ENCODE data around the gene RABGAP1L. TPM values are rescaled to one million over a fixed set of nuclear protein-coding genes. Genes with fewer than 3 reads are reported as not detected.

RABGAP1L gene
- total RNA-seq, 6 experiments from 2014 or later = 11.7 to 23.1 (median 18.5) TPM

- no peak for TF ChIP-seq POLR2A (IDR thresholded peaks at IDR 0.05)
- TF ChIP-seq CTCF (IDR thresholded peaks at IDR 0.05) = peak; percentile 59 to 66 (median 62)
- no peaks in the 10 kb centered on the region for H3K36me3 ChIP-seq
- intact Hi-C loops (cut with DNase I) = loop anchor here in 1 of 2 donors (10.0 kb wide), 1 partner anchor 487 kb away; no protein-coding TSS in a partner anchor
- H3K4me1 ChIP-seq = no peaks in the 10 kb centered on the region
- H3K27ac ChIP-seq = no peak overlapping the region
- peak; percentile 72 to 84 (median 81) for ATAC-seq
- no peaks in the 10 kb centered on the region for H3K27me3 ChIP-seq
- no peaks in the 10 kb centered on the region for H3K9me3 ChIP-seq
- peak in 1 of 3 donors; percentile 49 for DNase-seq
- H3K4me3 ChIP-seq = no peak overlapping the region
- 18% methylated on average over 1 of the region's 1 CpG for WGBS (ENCODE audit: insufficient coverage, low coverage, low lambda C conversion rate, missing lambda C conversion rate)
Measured at GRCh38 chr1:174258148-174258550, 98.8 kb downstream of the RABGAP1L start.

GRCh38 chr1:174262349-174263241, 103.3 kb downstream of the RABGAP1L start:
- Histone ChIP-seq H3K4me1 (peaks cover 0 to 20% (median 0%) of the 10 kb centered on the region in 4 donors), H3K27ac (no peak overlapping the region), H3K9me3 (no peaks in the 10 kb centered on the region), H3K36me3 (no peaks in the 10 kb centered on the region), H3K4me3 (no peak overlapping the region), H3K27me3 (no peaks in the 10 kb centered on the region)
- no peak for DNase-seq
- WGBS (ENCODE audit: insufficient coverage, low coverage, low lambda C conversion rate, missing lambda C conversion rate) = 25% methylated on average over 2 of the region's 3 CpGs
- ATAC-seq = peak; percentile 66 to 73 (median 70)
- intact Hi-C loops (cut with DNase I) = no loop called here
- TF ChIP-seq POLR2A (IDR thresholded peaks at IDR 0.05) (no peak), CTCF (IDR thresholded peaks at IDR 0.05) (peak; percentile 68 to 78 (median 69))

- no peak overlapping the region for H3K4me3 ChIP-seq
- H3K27ac ChIP-seq = no peak overlapping the region
- H3K9me3 ChIP-seq = no peaks in the 10 kb centered on the region
- intact Hi-C loops (cut with DNase I) = no loop called here
- peaks cover 0 to 36% (median 4%) of the 10 kb centered on the region in 4 donors for H3K4me1 ChIP-seq
- no peaks in the 10 kb centered on the region for H3K27me3 ChIP-seq
- TF ChIP-seq CTCF (IDR thresholded peaks at IDR 0.05) = no peak
- TF ChIP-seq POLR2A (IDR thresholded peaks at IDR 0.05) = no peak
- no peaks in the 10 kb centered on the region for H3K36me3 ChIP-seq
- DNase-seq = no peak
- no peak for ATAC-seq
Measured at GRCh38 chr1:174265282-174265681, 106.0 kb downstream of the RABGAP1L start.

GRCh38 chr1:174266476-174266875, 107.2 kb downstream of the RABGAP1L start:
- Histone ChIP-seq H3K27me3 (no peaks in the 10 kb centered on the region), H3K4me1 (peaks cover 0 to 44% (median 5%) of the 10 kb centered on the region in 4 donors), H3K27ac (peak overlapping the region in 1 of 3 donors; percentile 39), H3K9me3 (no peaks in the 10 kb centered on the region), H3K4me3 (no peak overlapping the region), H3K36me3 (no peaks in the 10 kb centered on the region)
- ATAC-seq (no peak), DNase-seq (no peak)
- intact Hi-C loops (cut with DNase I) = no loop called here
- 100% methylated on average over 2 of the region's 2 CpGs for WGBS (ENCODE audit: insufficient coverage, low coverage, low lambda C conversion rate, missing lambda C conversion rate)
- TF ChIP-seq POLR2A (IDR thresholded peaks at IDR 0.05) (no peak), CTCF (IDR thresholded peaks at IDR 0.05) (no peak)

All from right lobe of liver (tissue), 6 donors.